NCI-H2196 treated with DMSO at 0.1 percent for 48 hours (cell line): ENCODE data around the gene NAV2.

Source experiments
- DNase-seq: peaks from one replicate; lab custom pipeline; 2025; ENCODE audit not compliant: unreplicated experiment; lab: John Stamatoyannopoulos, UW

The NAV2 gene

GRCh38 chr11:19683862-19684491 lies 28.7 kb upstream of the NAV2 start:
- DNase-seq, result no peak

GRCh38 chr11:19686234-19686633 lies 26.4 kb upstream of the NAV2 start:
- no peak for DNase-seq

DNA sequence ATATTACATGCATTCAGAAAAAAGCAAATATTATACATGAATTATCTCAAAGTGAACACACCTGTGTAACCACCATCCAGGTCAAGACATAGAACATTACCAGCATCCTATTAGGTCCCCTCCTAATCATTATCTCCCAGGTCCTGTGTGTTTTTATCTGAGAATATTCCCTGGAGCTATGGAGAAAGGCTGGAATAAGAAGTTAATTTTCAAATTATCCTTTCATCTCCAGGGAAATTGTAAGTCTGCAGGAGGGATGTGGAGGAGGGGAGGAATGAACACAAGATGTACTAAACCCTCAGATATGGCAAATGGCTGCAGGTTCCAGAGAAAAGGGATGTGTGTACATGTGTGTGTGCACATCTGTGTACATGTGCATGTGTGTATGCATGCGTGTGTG lies 25.2 kb upstream of the NAV2 start:
- no peak for DNase-seq

DNA sequence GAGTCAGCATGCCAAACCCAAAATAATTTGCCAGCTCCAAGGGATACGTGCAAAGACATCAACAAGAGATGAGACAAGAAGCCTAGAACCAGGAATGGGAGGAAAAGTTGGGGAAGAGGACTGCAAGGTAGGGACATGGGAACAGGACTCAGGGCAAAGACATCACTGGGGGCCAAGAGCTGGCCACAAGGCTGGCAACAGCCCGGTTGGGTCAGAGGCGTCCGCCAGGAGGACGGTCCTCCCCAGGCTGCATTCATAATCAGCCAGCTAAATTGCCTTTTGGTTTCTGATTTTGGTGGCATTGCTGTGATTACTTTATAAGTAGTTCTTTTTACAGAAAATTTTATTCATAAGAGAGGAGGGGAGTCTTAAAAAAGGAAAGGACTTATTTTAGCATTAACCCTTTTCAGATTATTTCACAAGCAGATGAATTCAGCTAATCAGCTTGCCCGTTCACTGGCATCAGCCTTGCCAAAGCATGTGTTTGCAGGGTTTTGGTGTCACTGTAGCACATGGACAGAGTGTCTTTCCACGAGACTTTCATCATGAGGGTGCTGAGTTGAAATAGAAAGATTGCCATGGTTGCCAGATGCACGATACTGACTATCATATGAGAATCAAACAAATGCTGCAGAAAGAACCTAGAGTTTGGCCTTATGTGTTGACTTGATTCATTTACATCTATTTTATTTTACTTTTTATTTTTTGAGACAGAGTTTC lies 23.2 kb upstream of the NAV2 start:
- DNase-seq, result no peak

DNA sequence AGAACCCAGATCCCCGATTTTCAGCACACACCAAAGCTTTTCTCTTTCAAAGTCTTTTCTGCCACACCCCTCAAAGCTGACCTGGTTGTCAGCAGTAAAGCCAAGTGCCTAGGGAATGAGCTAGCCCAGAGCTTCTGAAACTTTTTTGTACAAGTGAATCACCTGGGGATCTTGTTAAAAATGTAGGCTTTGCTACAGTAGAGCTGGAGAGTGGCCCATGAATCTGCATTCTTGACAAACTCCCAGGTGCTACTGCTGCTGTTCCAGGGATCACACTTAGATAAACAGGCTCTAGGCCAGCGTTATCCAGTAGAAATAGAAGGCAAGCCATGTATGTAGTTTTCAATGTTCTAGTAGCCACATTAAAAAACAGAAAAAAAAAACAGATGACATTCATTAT lies 21.8 kb upstream of the NAV2 start:
- DNase-seq, result no peak

GRCh38 chr11:19691815-19692500 lies 20.7 kb upstream of the NAV2 start:
- no peak for DNase-seq

- DNase-seq, result no peak
Observed at GRCh38 chr11:19693146-19693545, 19.5 kb upstream of the NAV2 start.

- no peak for DNase-seq
Observed at GRCh38 chr11:19694796-19695345, 17.8 kb upstream of the NAV2 start.

DNA sequence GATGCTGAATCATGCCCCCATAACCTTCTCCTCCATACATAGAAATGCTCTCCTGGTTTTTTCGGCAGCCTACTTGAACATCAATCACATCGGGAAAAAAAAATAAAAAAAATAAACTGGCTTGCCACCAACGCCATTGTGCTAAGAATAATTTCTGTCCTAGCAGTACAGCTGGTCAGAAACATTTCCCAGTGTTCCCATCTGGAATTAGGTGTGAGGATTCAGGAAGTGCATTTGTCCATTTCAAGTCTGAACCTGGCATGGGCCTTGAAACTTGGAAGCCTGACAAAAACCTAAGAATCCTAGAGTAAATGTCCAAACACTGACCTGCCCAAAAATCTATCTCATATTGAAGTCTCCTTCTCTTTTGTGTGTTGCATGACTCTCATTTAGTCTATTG lies 16.6 kb upstream of the NAV2 start:
- DNase-seq, result no peak

DNA sequence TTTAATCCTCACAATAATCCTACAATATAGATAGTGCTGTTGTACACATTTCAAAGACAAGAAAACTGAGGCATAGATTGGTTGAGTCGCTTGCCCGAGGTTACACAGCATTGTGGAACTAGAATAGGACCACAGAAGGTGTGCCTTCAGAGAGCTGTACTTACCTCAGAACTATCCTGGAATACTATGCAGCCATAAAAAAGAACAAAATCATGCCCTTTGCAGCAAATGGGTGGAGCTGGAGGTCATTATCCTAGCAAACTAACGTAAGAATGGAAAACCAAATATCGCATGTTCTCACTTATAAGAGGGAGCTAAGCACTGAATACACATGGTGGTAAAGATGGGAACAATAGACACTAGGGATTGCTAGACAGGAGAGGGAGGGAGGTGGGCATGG lies 15.7 kb upstream of the NAV2 start:
- no peak for DNase-seq

DNA sequence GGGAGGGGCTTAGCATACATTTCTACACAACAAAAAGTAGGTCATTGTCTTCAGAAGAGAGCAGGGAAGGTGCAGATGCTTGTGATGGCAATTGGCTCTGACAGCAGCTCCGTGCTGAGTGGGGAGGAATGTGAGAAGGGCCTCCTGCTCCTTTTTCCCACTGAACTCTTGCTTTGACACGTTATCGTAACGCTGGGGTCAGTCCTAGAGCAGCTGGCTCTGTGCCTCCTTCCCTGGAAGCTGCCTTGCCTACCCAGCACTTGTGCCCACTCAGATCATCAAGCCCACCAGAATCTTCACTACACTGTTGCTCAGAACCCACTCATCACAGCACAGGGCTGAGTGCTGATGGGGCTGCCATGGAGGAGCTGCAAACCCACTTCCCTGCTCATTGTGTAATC lies 14.9 kb upstream of the NAV2 start:
- DNase-seq, result no peak

DNA sequence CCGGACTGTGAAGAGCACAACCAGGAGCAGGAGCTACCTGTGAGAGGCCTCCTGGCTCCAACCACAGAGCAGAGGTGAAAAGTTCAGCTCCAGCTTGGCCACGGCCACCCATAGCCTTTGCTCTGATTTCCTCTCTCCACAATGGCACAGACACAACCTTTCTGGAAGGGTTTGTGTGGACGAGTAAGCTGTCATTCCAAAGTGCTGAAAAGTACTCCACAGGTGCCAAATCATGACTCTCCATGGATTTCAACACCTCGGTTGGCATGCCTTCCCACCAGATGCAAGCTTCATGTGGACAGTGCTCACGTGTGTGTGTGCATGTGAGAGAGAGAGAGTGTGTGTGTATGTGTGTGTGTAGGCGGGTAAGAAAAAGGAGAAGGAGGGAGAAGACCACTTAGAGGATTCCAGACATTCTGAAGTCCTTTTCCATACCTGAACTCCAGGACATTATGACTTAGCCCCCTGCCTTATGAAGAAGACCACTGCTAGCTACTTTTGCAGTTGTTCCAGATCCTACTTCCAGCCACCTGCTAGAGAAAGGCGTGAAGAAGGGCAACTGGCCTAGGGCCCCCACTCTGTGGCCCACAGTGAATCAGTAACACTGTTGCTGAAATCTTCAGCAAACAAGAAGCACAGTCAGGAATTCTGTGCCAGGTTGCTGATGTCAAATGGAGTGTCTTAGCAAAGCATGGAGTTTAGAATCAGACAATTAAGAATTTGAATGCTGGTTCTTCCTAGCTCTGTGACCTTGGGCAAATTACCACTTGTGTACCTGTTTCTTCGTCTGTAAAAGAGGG lies 13.9 kb upstream of the NAV2 start:
- DNase-seq, result no peak

- DNase-seq, result no peak
Observed at GRCh38 chr11:19701421-19701820, 11.2 kb upstream of the NAV2 start.

GRCh38 chr11:19702620-19703019 lies 10.0 kb upstream of the NAV2 start:
- DNase-seq, result no peak

GRCh38 chr11:19703211-19703610 lies 9.4 kb upstream of the NAV2 start:
- no peak for DNase-seq

DNA sequence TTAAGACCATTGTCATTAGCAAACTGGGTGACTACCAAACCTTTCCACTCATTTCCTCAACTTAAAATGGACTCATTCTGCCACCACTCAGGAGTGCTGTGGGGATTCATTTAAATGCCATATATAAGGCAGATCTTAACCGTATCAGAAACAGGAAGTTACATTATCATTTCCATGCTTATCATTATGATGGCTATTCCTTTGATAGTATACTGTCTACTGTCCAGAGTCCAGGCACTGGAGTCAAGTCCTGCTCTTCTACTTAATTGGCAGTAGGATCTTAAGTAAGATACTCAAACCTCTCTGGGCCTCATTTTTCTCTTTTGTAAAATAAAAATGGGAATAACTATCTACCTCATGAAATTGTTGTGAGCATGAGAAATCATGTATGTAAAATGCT lies 8.4 kb upstream of the NAV2 start:
- no peak for DNase-seq

GRCh38 chr11:19705936-19706335 lies 6.7 kb upstream of the NAV2 start:
- no peak for DNase-seq

- no peak for DNase-seq
Observed at GRCh38 chr11:19711911-19712280, 741 bp upstream of the NAV2 start.

GRCh38 chr11:19713196-19714021 lies 772 bp downstream of the NAV2 start:
- DNase-seq, result no peak

GRCh38 chr11:19714022-19714386 lies 1.4 kb downstream of the NAV2 start:
- no peak for DNase-seq
